Keratinocyte (primary cell): Measurements from ENCODE around the gene RNF13.

ENCODE experiments used
- EZH2 ChIP-seq: IDR thresholded peaks from one replicate; pipeline ENCODE4 v1.6.1; 2012; ENCODE audit warnings: inconsistent platforms, mild to moderate bottlenecking, low read length, moderate library complexity
- TF ChIP-seq, protein P1 (sequence below), 3 experiments: IDR thresholded peaks in 1 of 3; conservative IDR thresholded peaks in 1 of 3; optimal IDR thresholded peaks in 1 of 3; 2 replicates in 2 of 3; 3 replicates in 1 of 3; pipeline versions ENCODE3 to v1.5.1; 2011; ENCODE audit warnings: low read length in 3 of 3, mild to moderate bottlenecking in 3 of 3, moderate library complexity in 2 of 3, control low read depth in 1 of 3, inconsistent platforms in 1 of 3; ENCODE audit not compliant: insufficient read depth in 2 of 3; ENCODE audit errors: extremely low read depth in 1 of 3

GRCh38 chr3:149801195-149801594, 11.8 kb upstream of the RNF13 start:
- TF ChIP-seq, protein P1, sequence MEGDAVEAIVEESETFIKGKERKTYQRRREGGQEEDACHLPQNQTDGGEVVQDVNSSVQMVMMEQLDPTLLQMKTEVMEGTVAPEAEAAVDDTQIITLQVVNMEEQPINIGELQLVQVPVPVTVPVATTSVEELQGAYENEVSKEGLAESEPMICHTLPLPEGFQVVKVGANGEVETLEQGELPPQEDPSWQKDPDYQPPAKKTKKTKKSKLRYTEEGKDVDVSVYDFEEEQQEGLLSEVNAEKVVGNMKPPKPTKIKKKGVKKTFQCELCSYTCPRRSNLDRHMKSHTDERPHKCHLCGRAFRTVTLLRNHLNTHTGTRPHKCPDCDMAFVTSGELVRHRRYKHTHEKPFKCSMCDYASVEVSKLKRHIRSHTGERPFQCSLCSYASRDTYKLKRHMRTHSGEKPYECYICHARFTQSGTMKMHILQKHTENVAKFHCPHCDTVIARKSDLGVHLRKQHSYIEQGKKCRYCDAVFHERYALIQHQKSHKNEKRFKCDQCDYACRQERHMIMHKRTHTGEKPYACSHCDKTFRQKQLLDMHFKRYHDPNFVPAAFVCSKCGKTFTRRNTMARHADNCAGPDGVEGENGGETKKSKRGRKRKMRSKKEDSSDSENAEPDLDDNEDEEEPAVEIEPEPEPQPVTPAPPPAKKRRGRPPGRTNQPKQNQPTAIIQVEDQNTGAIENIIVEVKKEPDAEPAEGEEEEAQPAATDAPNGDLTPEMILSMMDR (optimal IDR thresholded peaks at IDR 0.05 in 1 of 3, IDR thresholded peaks at IDR 0.05 in 1 of 3, conservative IDR thresholded peaks at IDR 0.05 in 1 of 3; ENCODE audit: extremely low read depth in 1 of 3, insufficient read depth in 2 of 3, low read length in 3 of 3): no peak
- TF ChIP-seq EZH2: no peak
